HL-60 (cell line): ENCODE measurements around the gene ADM2.

ENCODE experiments used
- DNase-seq, 2 experiments: peaks; one replicate each; pipeline ENCODE4 v3.0.0-alpha.2; 2010 to 2020; ENCODE audit warnings: low read depth in 1 of 2, low spot score in 1 of 2
- H3K27ac ChIP-seq: fragments of 250-450 bp; sonication (Bioruptor Pico); replicated peaks from 2 replicates; pipeline ENCODE4 v1.5.1; 2020; ENCODE audit warnings: mild to moderate bottlenecking, moderate library complexity
- H3K27me3 ChIP-seq: fragments of 250-450 bp; sonication (Bioruptor Pico); 2 replicates; pipeline ENCODE4 v1.5.1; 2021; ENCODE audit warnings: mild to moderate bottlenecking, moderate library complexity; ENCODE audit not compliant: insufficient read depth, poor library complexity, severe bottlenecking
- H3K4me3 ChIP-seq: replicated peaks from 2 replicates; pipeline ENCODE4 v1.5.1; 2011; ENCODE audit warnings: mild to moderate bottlenecking, control low read depth, low read length; ENCODE audit not compliant: insufficient read depth
- GABPA ChIP-seq: IDR thresholded peaks from 2 replicates; pipeline ENCODE4 v1.6.1; 2012; ENCODE audit warnings: low read depth
- POLR2AphosphoS5 ChIP-seq: IDR thresholded peaks from 2 replicates; pipeline ENCODE4 v1.6.1; 2012; ENCODE audit warnings: low read depth
- REST ChIP-seq: IDR thresholded peaks from 2 replicates; pipeline ENCODE4 v1.6.1; 2012; ENCODE audit warnings: low read depth; ENCODE audit not compliant: insufficient replicate concordance
- SPI1 ChIP-seq: IDR thresholded peaks from 2 replicates; pipeline ENCODE4 v1.6.1; 2012; ENCODE audit warnings: low read depth, mild to moderate bottlenecking, borderline replicate concordance
- TF ChIP-seq, protein P1 (sequence below): IDR thresholded peaks from one replicate; pipeline ENCODE4 v1.5.1; 2011; ENCODE audit warnings: low read length, control low read depth, inconsistent platforms; ENCODE audit not compliant: insufficient read depth

ADM2 gene

GRCh38 chr22:50524676-50525103 is 43.3 kb downstream of the ADM2 start:
- peak overlapping the region; percentile 70 for H3K4me3 ChIP-seq
- no peaks in the 10 kb centered on the region for H3K27me3 ChIP-seq
- no peak for TF ChIP-seq SPI1
- TF ChIP-seq, protein P1, sequence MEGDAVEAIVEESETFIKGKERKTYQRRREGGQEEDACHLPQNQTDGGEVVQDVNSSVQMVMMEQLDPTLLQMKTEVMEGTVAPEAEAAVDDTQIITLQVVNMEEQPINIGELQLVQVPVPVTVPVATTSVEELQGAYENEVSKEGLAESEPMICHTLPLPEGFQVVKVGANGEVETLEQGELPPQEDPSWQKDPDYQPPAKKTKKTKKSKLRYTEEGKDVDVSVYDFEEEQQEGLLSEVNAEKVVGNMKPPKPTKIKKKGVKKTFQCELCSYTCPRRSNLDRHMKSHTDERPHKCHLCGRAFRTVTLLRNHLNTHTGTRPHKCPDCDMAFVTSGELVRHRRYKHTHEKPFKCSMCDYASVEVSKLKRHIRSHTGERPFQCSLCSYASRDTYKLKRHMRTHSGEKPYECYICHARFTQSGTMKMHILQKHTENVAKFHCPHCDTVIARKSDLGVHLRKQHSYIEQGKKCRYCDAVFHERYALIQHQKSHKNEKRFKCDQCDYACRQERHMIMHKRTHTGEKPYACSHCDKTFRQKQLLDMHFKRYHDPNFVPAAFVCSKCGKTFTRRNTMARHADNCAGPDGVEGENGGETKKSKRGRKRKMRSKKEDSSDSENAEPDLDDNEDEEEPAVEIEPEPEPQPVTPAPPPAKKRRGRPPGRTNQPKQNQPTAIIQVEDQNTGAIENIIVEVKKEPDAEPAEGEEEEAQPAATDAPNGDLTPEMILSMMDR, result no peak
- TF ChIP-seq POLR2AphosphoS5, result no peak; the same call in 1 of the 2 replicates
- no peak for TF ChIP-seq GABPA
- no peak for TF ChIP-seq REST
- peak in 1 of 2 experiments; percentile 43 for DNase-seq
- H3K27ac ChIP-seq, result peak overlapping the region; percentile 91

- Histone ChIP-seq H3K27ac (peak within 1 kb of the TSS; percentile 91), H3K27me3 (no peaks in the 10 kb centered on the region), H3K4me3 (peak within 1 kb of the TSS; percentile 70)
- peak; percentile 93 to 96 for DNase-seq
- TF ChIP-seq, protein P1, result peak; percentile 1
- TF ChIP-seq POLR2AphosphoS5 (peak; percentile 72; the same call in 1 of the 2 replicates), SPI1 (peak; percentile 10; the same call in 1 of the 2 replicates), REST (no peak), GABPA (no peak)
These were observed 43.9 kb downstream of the ADM2 start, which contains the start of gene SCO2 for GRCh38 chr22:50525104-50525857. SCO2 (minus strand) TSS chr22:50525598; CDS start chr22:50524411, 1,187 bp downstream.

GRCh38 chr22:50525858-50526107 is 44.4 kb downstream of the ADM2 start:
- no peak for DNase-seq
- H3K27me3 ChIP-seq, result no peaks in the 10 kb centered on the region
- TF ChIP-seq, protein P1, result no peak
- no peak for TF ChIP-seq REST
- TF ChIP-seq SPI1, result no peak
- no peak for TF ChIP-seq POLR2AphosphoS5
- peak overlapping the region; percentile 70 for H3K4me3 ChIP-seq
- peak overlapping the region; percentile 91 for H3K27ac ChIP-seq
